Measurements from ENCODE around the gene EXOC3L2.

DNA sequence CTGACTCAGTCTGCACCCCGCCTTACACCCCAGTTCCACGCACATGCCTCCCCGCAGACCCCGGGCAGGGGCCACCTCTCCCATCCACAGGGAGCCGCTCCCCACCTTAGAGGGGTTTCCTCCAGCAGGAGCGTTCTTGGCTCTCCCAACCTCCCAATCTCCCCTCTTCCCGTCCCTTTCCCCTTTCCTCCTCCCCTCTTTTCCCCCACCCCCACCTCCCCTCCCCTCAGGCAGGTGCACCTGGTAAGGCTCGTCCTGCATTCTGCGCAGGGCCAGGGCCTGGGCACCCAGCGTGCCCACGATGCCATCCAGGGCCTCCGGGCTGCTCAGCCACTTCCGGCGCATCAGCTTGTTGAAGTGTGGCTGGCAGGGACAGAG, 27.3 kb downstream of the EXOC3L2 start:
- TF ChIP-seq GATA2 (IDR thresholded peaks at IDR 0.05; ENCODE audit: low read depth, low read length) (no peak), GATA3 (IDR thresholded peaks at IDR 0.05; ENCODE audit: low read depth, low read length) (no peak)
